Hepatic stellate cell (primary cell): ENCODE measurements around the gene CEP41.
A peak's percentile ranks its signal among the peaks of the same experiment; 100 is the strongest.

Experiments used
- DNase-seq: peaks from one replicate; pipeline ENCODE4 v3.0.0; 2011; ENCODE audit warnings: low spot score

The CEP41 gene

GRCh38 chr7:130440527-130441365 lies at the start of gene CEP41:
TSS of gene CEP41 (minus strand) at chr7:130441016. CDS start at chr7:130440966, 50 bp downstream.
- peak; percentile 94 for DNase-seq

- no peak for DNase-seq
Measured at GRCh38 chr7:130490311-130490791, 49.5 kb upstream of the CEP41 start.

GRCh38 chr7:130489140-130489983 lies 48.5 kb upstream of the CEP41 start:
- DNase-seq, result peak; percentile 84

GRCh38 chr7:130488392-130489139 lies 47.8 kb upstream of the CEP41 start:
- no peak for DNase-seq

GRCh38 chr7:130486954-130487436 lies 46.2 kb upstream of the CEP41 start:
- DNase-seq, result no peak

GRCh38 chr7:130486114-130486953 lies 45.5 kb upstream of the CEP41 start:
- no peak for DNase-seq

GRCh38 chr7:130485734-130486113 lies 44.9 kb upstream of the CEP41 start:
- no peak for DNase-seq

- DNase-seq, result no peak
Measured at GRCh38 chr7:130483031-130483430, 42.2 kb upstream of the CEP41 start.

- DNase-seq, result no peak
Measured at GRCh38 chr7:130481898-130482297, 41.1 kb upstream of the CEP41 start.

GRCh38 chr7:130479716-130480400 lies 39.0 kb upstream of the CEP41 start:
- DNase-seq, result no peak

GRCh38 chr7:130478991-130479390 lies 38.2 kb upstream of the CEP41 start:
- no peak for DNase-seq

GRCh38 chr7:130476297-130477150 lies 35.7 kb upstream of the CEP41 start:
- no peak for DNase-seq

- no peak for DNase-seq
Measured at GRCh38 chr7:130475776-130476175, 35.0 kb upstream of the CEP41 start.

- DNase-seq, result no peak
Measured at GRCh38 chr7:130473876-130474275, 33.1 kb upstream of the CEP41 start.

GRCh38 chr7:130473289-130473688 lies 32.5 kb upstream of the CEP41 start:
- DNase-seq, result no peak

- DNase-seq, result no peak
Measured at GRCh38 chr7:130471974-130472373, 31.2 kb upstream of the CEP41 start.

- no peak for DNase-seq
Measured at GRCh38 chr7:130468612-130469011, 27.8 kb upstream of the CEP41 start.

GRCh38 chr7:130463553-130464434 lies 23.0 kb upstream of the CEP41 start:
- no peak for DNase-seq

GRCh38 chr7:130461272-130461671 lies 20.5 kb upstream of the CEP41 start:
- peak; percentile 16 for DNase-seq
